HepG2 (cell line): ENCODE measurements around the gene PTH2. TPM values are rescaled to one million over a fixed set of nuclear protein-coding genes. Genes with fewer than 3 reads are reported as not detected.
A peak's percentile ranks its signal among the peaks of the same experiment; 100 is the strongest.

Experiments used
- AGO2 ChIP-seq: fragments of 200-400 bp; formaldehyde crosslinking; optimal IDR thresholded peaks from 2 replicates; pipeline ENCODE3; 2017; ENCODE audit warnings: mild to moderate bottlenecking, low read depth, low read length, moderate library complexity
- ZNF329 ChIP-seq: sonication (generic); formaldehyde crosslinking; IDR thresholded peaks from 2 replicates; pipeline ENCODE4 v1.9.0; 2021; ENCODE audit warnings: low read depth, mild to moderate bottlenecking, missing genetic modification reagents
- ZNF775 ChIP-seq: sonication (generic); formaldehyde crosslinking; IDR thresholded peaks from 2 replicates; pipeline ENCODE4 v1.4.0; 2020; ENCODE audit warnings: missing genetic modification reagents, mild to moderate bottlenecking, moderate library complexity, borderline replicate concordance
- polyA plus RNA-seq, 8 experiments: library from polyadenylated mRNA; depleted of rRNA in 3 of 8; stranded (reverse) in 7 of 8; unstranded in 1 of 8; fragments of >200 nt; fragmentation: Illumina TruSeq in 4 of 8; extraction: Trizol in 4 of 8; gene quantifications; 2 replicates each; pipeline versions ENCODE4 v1.2.1 to v1.2.3, GENCODE V29; 2011 to 2016; ENCODE audit warnings: low read depth in 4 of 8, missing spikeins in 1 of 8, mixed read lengths in 1 of 8; ENCODE audit not compliant: insufficient read depth in 1 of 8
- total RNA-seq, 5 experiments: library from RNA; depleted of rRNA; stranded (reverse); fragments of >200 nt; fragmentation: Illumina TruSeq; extraction: Trizol; gene quantifications; 2 replicates each; pipeline ENCODE4 v1.2.3, GENCODE V29; 2016; ENCODE audit warnings: low read depth in 1 of 5
- TF ChIP-seq, protein P1 (sequence below): sonication (generic); formaldehyde crosslinking; IDR thresholded peaks from one replicate; pipeline ENCODE4 v1.5.1; 2020; ENCODE audit warnings: mild to moderate bottlenecking, missing genetic modification reagents; ENCODE audit errors: not compliant biosample characterization
- TF ChIP-seq, protein P2 (sequence below): IDR thresholded peaks from 2 replicates; pipeline ENCODE4 v1.6.1; 2016; ENCODE audit warnings: missing compliant biosample characterization, missing genetic modification reagents, borderline replicate concordance

Gene PTH2
- total and polyA plus RNA-seq, 2 of the 13 experiments (the other 11 are each of a cell fraction or from before 2014, with no cell fraction given) = not detected

DNA sequence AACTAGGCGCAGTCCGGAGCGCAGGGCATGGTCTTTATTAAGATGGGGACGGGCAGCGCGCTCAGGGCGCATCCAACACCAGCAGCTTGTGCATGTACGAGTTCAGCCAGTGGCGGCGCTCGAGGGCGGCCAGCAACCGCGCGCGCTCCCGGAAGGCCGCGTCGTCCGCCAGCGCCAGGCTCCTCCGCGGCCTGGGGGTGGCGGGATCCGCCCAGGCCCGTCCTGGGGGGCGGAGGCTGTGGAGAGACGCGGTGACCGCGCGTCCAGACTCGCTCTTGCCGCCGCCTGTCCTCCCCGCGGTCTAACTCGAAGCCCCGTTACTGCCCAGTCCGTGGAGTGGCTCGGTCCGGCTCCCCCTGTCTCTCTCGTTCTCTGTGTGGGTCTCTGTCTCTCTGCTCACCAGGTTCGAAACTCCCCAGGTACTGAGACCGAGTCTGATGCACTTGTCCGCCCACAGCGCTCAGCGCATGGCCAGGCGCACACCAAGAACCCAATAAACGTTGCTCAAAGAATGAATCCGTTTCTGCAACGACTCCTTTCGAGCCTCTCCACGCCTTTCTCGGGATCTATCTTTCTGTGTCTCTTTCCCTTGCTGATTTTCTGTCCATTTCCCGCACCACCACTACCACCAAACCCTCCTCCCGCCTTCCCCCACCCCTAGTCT is 702 bp downstream of the PTH2 start (continued):
- TF ChIP-seq, protein P1, sequence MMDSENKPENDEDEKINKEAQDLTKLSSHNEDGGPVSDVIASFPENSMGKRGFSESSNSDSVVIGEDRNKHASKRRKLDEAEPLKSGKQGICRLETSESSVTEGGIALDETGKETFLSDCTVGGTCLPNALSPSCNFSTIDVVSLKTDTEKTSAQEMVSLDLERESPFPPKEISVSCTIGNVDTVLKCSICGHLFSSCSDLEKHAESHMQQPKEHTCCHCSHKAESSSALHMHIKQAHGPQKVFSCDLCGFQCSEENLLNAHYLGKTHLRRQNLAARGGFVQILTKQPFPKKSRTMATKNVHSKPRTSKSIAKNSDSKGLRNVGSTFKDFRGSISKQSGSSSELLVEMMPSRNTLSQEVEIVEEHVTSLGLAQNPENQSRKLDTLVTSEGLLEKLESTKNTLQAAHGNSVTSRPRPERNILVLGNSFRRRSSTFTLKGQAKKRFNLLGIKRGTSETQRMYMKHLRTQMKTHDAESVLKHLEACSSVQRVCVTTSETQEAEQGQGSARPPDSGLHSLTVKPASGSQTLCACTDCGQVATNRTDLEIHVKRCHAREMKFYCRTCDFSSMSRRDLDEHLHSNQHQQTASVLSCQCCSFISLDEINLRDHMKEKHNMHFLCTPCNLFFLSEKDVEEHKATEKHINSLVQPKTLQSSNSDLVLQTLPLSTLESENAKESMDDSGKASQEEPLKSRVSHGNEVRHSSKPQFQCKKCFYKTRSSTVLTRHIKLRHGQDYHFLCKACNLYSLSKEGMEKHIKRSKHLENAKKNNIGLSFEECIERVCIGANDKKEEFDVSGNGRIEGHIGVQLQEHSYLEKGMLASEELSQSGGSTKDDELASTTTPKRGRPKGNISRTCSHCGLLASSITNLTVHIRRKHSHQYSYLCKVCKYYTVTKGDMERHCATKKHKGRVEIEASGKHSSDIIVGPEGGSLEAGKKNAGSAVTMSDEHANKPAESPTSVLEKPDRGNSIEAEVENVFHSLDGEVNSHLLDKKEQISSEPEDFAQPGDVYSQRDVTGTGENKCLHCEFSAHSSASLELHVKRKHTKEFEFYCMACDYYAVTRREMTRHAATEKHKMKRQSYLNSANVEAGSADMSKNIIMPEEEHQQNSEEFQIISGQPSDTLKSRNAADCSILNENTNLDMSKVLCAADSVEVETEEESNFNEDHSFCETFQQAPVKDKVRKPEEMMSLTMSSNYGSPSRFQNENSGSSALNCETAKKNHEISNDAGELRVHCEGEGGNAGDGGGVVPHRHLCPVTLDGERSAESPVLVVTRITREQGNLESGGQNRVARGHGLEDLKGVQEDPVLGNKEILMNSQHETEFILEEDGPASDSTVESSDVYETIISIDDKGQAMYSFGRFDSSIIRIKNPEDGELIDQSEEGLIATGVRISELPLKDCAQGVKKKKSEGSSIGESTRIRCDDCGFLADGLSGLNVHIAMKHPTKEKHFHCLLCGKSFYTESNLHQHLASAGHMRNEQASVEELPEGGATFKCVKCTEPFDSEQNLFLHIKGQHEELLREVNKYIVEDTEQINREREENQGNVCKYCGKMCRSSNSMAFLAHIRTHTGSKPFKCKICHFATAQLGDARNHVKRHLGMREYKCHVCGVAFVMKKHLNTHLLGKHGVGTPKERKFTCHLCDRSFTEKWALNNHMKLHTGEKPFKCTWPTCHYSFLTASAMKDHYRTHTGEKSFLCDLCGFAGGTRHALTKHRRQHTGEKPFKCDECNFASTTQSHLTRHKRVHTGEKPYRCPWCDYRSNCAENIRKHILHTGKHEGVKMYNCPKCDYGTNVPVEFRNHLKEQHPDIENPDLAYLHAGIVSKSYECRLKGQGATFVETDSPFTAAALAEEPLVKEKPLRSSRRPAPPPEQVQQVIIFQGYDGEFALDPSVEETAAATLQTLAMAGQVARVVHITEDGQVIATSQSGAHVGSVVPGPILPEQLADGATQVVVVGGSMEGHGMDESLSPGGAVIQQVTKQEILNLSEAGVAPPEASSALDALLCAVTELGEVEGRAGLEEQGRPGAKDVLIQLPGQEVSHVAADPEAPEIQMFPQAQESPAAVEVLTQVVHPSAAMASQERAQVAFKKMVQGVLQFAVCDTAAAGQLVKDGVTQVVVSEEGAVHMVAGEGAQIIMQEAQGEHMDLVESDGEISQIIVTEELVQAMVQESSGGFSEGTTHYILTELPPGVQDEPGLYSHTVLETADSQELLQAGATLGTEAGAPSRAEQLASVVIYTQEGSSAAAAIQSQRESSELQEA (CRISPR knock-in tag) = no peak
- TF ChIP-seq ZNF775 (CRISPR knock-in tag) (no peak), ZNF329 (CRISPR knock-in tag) (no peak), AGO2 (no peak)
- TF ChIP-seq, protein P2, sequence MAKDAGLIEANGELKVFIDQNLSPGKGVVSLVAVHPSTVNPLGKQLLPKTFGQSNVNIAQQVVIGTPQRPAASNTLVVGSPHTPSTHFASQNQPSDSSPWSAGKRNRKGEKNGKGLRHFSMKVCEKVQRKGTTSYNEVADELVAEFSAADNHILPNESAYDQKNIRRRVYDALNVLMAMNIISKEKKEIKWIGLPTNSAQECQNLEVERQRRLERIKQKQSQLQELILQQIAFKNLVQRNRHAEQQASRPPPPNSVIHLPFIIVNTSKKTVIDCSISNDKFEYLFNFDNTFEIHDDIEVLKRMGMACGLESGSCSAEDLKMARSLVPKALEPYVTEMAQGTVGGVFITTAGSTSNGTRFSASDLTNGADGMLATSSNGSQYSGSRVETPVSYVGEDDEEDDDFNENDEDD = peak; percentile 17; the same call in 1 of the 2 replicates
